ENCODE data around the gene RFX4.

DNA sequence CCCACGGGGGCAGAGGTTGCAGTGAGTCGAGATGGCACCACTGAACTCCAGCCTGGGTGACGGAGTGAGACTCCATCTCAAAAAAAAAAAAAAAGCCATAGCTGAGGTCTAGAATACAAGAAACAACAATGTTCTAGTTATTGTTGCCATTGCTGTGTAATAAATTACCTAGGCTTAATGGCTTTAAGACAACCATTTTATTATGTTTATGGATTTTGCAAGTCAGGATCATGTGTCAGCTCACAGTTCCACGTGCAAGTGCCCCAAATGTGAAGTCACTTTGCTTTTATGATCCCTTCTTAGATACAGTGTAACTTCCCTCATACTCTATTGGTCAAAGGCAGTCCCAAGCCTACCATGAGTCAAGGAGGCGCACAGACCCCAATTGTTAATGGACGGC lies 142.1 kb downstream of the RFX4 start:
- TF ChIP-seq EP300 (IDR thresholded peaks at IDR 0.05) (no peak), POLR2A (IDR thresholded peaks at IDR 0.05) (no peak), POLR2AphosphoS5 (IDR thresholded peaks at IDR 0.05) (no peak)
- TF ChIP-seq, protein P1, sequence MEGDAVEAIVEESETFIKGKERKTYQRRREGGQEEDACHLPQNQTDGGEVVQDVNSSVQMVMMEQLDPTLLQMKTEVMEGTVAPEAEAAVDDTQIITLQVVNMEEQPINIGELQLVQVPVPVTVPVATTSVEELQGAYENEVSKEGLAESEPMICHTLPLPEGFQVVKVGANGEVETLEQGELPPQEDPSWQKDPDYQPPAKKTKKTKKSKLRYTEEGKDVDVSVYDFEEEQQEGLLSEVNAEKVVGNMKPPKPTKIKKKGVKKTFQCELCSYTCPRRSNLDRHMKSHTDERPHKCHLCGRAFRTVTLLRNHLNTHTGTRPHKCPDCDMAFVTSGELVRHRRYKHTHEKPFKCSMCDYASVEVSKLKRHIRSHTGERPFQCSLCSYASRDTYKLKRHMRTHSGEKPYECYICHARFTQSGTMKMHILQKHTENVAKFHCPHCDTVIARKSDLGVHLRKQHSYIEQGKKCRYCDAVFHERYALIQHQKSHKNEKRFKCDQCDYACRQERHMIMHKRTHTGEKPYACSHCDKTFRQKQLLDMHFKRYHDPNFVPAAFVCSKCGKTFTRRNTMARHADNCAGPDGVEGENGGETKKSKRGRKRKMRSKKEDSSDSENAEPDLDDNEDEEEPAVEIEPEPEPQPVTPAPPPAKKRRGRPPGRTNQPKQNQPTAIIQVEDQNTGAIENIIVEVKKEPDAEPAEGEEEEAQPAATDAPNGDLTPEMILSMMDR (IDR thresholded peaks at IDR 0.05), result no peak
